NCI-H2227 treated with DMSO at 0.1 percent for 48 hours (cell line): Measurements from ENCODE around the gene GAS5.
"Not testable (repeated sequence)": the region's sequence is repeated elsewhere in the genome, so short reads cannot be mapped to it uniquely, and the experiment has no call there.

Experiments
- DNase-seq: peaks from one replicate; lab custom pipeline; 2025; lab: John Stamatoyannopoulos, UW

Gene GAS5

DNA sequence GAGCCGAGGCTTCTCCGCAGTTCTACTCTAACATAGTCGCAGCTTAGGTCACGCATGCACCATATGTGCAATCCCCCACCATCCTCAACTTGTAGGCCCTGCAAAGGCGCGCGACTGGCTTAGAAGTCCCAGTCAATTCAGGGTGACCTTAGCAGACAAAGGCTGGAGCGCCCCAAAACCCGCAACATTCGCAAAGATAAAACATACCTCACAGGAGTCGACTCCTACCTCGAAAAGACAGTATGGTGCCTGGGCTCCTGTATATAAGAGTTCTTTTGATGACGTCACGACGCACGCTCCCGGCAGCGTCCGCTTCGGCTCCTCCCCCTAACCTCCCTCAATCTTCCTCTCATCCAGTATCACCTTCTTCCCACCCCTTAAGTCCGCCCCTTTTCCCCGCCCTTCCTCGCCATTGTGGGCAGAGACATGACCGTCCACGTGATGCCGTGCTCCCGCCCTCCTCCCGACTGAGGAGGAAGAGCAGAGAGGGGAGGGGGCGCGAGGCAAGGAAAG, at the start of gene GAS5:
GAS5 (minus strand) TSS at position 237 of the 513 bp plus-strand sequence.
- peak; percentile 99 for DNase-seq

DNA sequence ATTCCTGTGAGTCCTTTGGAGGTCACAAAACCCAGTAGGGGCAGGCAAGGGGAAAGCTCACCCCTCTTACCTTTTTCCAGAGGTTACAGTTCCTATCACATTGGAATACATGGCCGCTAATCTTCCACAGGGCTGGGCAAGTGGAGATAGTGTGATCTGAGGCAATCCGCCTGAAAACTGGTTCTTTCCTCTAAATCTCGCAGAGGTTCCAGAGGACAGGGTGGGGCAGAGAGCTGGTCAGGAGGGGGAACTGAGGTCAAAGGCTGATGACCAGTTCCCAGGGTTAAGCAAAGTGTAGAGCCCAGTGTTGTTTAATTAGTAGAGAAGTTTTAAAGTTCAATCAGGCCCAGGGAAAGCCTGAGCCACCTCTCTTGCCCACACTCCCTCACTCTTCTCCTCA, 49.4 kb upstream of the GAS5 start, which contains the start of gene SERPINC1:
SERPINC1 (minus strand) TSS at position 179 of the 400 bp plus-strand sequence; CDS start at position 111, 68 bp downstream.
- no peak for DNase-seq

DNA sequence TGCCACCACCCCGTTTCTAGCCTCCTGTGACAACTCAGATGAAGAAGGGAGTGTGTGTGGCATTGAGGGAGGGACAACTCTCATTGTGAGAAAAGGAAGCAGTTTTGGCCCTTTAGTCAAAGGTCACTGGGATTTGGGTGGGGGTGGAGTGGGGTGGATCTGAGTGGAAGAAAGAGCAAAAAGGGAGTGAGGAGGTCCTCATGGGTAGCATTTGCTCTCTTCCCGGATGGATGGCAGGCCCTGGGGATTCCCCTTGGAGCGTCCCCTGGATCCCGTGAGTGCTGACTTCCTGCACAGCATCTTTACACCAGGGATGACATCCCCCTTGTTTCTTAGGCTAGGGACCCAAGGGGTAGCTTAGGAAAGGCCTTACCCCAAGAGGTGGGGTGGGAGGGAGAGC, 48.9 kb upstream of the GAS5 start:
- DNase-seq, result no peak

DNA sequence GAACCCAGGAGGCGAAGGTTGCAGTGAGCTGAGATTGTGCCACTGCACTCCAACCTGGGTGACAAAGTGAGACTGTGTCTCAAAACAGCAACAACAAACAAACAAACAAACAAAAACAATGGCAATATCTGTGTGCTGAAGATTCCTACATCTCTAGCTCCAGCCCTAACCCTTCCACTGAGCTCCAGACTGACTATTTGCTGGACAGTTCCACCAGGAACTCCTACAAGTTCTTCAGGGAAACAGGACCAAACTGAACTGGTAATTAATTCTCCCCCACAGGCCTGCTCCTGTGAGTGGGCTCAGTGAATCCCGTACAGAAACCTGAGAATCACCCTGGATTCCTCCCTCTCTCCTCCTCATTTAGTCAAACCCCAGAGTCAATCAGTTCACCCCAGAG, 47.8 kb upstream of the GAS5 start:
- no peak for DNase-seq

DNA sequence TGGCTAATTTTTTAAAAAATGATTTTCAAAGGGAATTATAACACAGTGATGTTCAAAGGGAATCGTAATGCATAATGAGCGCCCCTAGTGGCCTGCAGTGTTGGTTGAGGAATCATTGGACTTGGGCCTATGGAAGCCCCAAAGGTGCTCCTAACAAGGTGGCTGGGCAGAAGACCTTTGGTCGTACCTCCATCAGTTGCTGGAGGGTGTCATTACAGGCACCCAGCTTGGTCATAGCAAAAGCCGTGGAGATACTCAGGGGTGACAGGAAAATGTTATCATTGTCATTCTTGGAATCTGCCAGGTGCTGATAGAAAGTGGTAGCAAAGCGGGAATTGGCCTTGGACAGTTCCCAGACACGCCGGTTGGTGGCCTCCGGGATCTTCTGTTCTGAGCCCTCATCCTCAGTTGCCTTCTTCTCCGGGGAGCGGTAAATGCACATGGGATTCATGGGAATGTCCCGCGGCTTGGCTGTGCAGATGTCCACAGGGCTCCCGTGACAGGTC, 46.6 kb upstream of the GAS5 start:
- DNase-seq, result no peak

DNA sequence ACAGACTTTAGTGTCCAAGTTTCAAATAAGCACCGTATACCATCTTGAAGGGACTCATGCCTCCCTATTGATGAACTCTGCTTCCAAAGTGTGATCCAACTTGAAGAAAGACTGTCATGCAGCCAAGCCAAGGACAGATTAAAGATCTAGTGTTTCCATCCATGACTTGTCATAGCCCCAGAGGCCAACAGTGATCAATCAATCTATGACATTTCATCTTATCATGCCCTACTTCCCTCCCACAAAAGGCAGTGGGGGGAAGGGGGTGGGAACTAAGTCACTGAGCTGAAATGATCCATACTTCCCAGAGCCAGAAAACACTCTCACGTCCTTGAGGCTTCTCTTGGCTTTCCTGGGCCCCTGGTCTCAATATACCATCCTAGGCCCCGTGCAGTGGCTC, 45.3 kb upstream of the GAS5 start:
- DNase-seq, result no peak

DNA sequence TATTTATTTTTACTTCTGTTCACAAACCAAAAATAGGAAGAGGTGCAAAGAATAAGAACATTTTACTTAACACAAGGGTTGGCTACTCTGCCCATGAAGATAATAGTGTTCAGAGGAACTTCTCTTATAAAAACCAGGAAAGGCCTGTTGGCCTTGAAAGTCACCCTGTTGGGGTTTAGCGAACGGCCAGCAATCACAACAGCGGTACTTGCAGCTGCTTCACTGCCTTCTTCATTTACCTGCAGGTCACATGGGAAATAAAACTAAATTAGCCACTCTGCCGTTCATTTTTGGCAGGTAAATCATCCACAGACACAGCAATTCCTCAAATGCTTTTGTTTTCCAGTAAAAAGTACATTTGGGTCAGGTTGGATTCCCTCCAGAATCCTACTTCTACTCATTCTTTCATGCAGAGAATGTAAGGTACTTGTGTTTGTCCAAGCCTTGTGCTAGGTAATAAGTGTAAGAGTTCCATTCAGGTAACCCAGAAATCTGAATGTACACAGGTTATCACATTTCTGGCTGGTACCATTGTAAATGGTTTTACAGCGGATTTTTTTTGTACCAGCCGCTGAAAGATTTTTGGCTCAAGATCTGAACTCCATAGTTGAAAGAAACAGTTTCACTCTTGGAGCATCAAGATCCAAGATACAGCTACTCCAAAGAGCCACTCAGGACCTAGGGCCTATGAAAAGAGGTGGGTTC, 36.2 kb upstream of the GAS5 start:
- no peak for DNase-seq

DNA sequence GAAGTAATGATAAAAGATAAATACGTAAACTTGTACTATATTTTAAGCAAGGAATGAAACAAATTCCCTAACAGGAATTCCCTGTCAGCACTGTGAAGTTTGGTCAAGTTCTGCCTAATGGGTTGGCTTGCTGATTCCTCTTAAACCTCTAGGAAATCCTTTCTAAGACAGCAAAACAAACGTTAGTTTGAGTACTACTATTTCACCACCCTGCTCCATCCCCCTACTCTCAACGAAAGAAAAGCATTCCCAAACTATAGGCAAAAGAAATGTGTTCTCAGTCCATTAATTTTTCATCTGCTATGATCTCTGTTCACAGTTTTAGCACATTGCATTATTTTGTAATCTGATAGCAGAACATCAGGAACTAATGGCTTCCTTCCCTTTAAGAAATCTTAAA, 33.2 kb upstream of the GAS5 start:
- DNase-seq, result no peak

DNA sequence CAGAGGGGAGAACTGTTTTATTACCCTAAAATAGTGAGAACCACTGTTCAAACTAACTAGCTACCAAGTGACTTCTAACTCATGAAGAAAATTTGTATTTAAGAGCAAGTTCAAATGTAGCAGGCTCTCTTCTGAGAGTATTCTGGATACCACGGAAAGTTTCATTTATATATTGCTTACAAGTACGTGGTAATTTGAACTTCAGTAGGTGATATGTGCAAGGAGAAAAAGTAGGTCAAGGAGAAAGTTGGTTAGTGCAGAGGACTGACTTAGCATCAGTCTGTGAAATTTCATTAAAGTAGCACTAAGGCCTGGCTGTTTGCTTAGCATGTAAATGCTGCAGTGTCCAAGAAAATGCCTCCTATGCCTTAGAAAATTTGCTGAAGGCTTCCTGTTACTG, 32.6 kb upstream of the GAS5 start:
- no peak for DNase-seq

DNA sequence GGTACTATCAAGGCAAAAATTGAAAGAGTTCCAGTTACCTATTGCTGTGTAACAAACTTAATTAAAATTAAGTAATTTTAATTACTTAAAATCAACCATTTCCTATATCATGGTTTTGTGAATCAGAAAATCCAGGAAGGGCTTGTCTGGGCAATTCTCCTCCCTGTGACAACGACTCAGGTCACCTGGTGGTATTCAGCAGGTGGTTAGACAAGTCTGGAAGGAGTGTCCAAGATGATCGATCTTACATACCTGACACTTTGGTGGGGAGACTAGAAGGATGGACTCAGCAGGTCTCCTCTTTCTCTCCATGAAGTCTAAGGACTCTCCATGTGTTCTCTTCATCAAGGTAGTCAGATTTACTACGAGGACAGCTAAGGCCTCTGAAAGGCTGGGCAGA, 26.4 kb upstream of the GAS5 start:
- DNase-seq, result no peak

DNA sequence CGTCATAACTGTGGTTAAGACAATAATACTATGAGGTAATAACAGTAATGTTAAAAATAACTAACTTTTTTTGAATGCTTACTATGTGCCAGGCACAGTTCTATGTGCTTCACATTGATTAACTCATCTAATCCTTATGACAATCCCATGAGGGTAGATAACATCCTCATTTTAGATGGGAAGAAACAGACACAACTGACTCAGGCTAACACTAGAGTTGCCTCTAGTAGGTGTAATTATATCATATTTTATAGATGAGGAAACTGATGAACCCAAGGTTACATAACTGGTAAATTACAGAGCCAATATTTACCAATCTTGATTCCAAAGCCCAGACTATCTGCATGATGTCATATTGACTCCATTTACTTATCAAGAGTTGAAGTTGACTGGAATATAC, 25.8 kb upstream of the GAS5 start:
- DNase-seq, result no peak

DNA sequence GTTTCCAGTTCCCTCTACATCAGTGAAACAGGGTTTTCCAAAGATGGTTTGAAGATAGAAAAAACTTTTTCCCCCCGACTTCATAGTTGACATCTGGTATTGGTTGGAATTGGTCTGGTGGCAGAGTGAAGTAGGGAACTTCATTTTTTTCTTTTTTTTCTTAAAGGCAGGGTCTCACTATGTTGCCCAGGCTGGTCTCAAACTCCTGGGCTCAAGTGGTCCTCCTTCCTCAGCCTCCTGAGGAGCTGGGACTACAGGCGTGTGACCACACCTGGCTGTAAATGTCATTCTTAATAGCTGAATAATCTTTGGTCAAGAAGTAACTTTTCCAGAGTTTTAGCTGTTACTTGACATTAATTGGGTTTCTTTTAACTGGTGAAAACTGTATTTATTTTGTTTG, 22.1 kb upstream of the GAS5 start:
- no peak for DNase-seq

DNA sequence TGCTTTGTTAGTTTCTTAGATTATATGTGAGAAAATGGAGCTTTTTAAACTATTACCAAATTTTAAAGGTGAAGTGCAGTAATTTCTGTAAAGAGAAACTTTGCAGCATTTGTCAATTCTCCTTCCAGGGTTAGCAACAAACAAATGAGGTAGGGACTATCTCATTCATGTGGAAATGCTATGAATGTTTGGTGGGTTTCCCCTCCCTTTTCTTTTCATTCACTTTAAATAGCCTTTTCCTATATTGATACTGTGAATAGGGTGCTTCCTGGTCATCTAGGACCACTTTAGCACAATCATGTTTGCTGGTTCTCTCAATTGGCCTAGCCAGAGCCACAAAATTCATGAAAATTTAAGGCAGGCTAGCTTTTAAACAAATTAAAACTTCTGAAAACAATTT, 21.0 kb upstream of the GAS5 start:
- DNase-seq, result no peak

DNA sequence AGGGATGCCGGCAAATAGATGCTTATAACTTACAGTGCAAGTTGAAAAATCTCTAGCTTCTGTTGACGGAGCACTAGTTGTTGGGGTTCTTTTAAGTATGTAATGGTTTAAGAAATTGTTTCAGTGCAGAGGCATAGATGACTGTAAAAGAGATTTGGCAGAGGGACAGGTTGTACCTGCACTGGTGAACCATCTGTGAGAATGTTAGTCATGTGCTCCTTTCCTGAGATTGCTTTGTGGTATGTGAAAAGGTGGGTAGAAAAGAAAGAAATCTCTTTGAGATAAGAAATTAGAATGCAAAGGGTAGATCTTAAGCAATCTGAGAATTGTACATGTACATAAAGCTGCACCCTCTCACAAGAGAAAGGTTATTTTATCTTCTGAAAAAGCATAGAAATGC, 19.8 kb upstream of the GAS5 start:
- no peak for DNase-seq

DNA sequence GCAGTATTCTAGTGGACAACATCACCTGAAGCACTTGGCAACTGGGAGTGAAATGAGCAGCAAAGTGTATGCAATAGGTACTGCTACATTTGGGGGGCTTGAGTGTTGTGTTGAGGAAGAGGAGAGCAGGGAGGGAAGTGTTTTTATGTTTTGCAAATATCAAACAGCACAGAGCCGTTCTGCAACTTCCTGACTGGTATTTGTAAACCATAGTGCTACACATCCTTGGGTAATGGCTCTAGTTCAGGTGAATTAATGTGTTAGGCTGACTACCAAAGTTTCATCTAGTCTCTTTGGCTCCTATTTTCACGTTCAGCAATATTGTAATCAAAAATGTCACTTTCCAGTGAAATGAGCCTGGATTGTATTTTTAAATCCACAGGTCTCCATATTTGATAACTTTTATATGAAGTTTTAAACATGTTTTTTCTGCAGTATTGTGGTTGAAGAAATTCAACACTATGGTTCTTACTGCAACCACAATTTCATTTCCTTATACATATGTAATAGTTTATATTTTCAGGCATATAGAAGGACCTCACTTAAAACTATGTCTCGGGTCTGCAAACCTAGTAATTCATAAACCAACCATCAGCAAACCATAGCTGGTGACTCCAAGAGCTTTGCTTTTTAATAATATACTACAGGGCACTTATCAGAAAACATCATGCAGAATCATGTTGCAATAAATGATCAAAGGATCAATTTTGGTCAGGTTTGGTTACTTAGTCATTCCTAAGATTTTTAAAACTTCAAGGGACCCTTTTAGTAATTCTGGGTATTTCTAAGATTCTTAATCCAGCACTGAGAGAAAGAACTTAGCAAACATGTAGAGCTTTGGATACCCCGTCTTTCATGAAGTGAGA, 19.2 kb upstream of the GAS5 start:
- DNase-seq, result no peak

DNA sequence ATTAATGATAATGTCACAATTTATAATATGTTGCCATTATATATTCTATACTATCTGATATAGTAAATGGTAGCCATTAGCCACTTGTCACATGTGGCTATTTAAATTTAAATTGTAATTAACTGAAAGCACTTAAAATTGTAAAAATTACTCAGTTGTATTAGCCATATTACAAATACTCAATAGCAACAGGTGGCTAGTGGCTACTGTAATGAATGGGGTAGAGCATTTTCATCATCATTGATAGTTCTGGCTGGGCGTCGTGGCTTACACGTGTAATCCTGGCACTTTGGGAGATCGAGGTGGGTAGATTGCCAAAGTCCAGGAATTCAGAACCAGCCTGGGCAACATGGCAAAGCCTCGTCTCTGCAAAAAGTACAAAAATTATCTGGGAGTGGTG, 16.9 kb upstream of the GAS5 start:
- DNase-seq, result no peak

DNA sequence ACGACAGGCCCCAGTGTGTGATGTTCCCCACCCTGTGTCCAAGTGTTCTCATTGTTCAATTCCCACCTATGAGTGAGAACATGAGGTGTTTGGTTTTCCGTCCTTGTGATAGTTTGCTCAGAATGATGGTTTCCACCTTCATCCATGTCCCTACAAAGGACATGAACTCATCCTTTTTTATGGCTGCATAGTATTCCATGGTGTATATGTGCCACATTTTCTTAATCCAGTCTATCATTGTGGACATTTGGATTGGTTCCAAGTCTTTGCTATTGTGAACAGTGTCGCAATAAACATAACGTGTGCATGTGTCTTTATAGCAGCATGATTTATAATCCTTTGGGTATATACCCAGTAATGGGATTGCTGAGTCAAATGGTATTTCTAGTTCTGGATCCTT, 13.3 kb upstream of the GAS5 start:
- DNase-seq, result not testable (repeated sequence)

DNA sequence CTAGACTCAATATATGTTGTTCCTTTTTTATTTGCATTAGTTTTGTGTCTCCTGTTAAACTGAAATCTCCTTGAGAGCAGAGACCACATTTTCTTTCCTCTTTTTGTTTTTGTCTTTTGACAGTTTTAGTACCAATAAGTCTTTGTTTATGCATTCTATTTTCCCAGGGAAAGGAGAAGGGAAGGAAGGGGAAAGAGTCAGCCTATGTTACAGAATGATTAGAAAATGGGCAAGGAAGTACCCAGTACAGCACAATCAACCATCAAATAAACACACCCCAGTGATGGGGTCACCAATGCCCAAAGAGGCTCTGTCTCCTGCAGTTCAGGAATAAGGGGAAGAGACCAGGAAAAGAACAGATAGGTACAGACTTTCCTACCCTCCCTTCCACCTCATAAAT, 10.5 kb upstream of the GAS5 start:
- no peak for DNase-seq

DNA sequence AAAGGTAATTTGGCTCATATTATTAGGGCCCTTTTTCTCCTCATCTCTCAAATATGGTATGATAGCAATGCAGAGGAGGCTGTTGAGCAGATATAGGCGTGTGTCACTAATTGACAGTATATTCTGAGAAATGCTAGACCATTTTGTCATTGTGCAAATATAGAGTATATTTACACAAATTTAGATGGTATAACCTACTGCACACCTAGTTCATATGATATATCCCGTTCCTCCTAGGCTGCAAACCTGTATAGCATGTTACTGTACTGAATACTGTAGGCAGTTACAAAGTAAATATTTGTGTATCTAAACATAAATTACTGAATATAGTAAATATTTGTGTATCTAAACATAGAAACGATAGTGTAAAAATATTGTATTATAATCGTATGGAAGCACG, 8.9 kb upstream of the GAS5 start:
- no peak for DNase-seq

DNA sequence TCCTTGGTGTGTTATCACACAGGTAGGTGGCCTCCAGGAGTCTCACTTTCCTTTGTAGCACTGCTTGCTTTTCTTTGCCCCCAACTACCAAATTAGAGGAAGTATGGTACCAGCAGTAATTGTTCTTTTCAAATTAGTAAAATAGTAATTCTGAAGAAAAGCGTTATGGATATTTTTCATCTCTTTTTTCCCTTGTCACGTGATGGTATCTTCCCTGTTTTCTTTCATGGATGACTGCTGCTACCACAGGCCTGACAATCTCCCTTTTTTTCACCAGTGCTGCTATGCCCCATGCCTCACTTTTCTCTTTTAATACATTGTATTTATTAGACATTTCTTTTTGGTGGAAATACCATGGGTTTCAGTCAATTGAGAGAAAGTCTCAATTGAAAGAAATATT, 3.7 kb upstream of the GAS5 start:
- DNase-seq, result no peak

DNA sequence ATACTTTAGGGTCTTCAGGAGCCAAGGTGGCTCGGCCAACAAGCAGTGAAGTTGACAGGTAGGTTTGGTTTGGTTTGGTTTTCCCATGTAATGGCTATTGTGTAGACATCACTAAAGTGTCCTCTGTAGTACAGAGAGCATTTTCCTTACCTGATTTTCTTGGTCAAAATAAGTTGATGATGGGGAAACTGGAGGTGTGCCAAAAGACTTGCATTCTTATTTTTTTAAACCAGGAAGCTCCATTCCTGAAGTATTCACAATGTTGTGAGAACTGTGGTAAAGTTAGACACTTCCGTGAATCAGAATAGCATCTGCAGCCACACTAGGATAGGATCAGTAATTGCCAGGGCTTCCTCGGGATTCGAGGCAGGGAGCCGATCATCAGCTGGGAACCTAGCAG, 3.3 kb upstream of the GAS5 start:
- no peak for DNase-seq

DNA sequence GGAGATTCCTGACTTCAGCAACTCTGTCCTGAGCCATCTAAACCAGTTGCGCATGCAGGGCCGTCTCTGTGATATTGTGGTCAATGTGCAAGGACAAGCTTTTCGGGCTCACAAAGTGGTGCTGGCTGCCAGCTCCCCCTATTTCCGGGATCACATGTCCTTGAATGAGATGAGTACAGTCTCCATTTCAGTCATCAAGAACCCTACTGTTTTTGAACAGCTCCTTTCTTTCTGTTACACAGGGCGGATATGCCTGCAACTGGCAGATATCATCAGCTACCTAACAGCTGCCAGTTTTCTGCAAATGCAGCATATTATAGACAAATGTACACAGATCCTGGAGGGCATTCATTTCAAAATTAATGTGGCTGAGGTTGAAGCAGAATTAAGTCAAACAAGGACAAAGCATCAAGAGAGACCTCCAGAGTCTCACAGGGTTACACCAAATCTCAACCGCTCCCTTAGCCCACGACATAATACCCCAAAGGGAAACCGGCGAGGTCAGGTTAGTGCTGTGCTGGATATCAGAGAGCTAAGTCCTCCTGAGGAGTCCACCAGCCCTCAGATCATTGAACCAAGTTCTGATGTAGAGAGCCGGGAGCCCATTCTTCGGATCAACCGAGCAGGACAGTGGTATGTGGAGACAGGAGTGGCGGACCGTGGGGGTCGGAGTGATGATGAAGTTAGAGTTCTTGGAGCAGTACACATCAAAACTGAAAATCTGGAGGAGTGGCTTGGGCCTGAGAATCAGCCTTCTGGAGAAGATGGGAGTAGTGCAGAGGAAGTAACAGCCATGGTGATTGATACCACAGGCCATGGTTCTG, 2.7 kb upstream of the GAS5 start:
- no peak for DNase-seq
